HG03442 (cell line): ENCODE results near the gene UCP2.
A peak's percentile ranks its signal among the peaks of the same experiment; 100 is the strongest.

ENCODE experiments used
- ATAC-seq: cut with Tn5 transposase; IDR thresholded peaks from one replicate; pipeline ENCODE4 v1.9.1; 2021; ENCODE audit warnings: mild to moderate bottlenecking, moderate library complexity; ENCODE audit not compliant: unreplicated experiment

UCP2 gene

GRCh38 chr11:73982595-73982989, at the start of gene UCP2:
UCP2 (minus strand) TSS chr11:73982843; CDS start chr11:73978378, 4,465 bp downstream.
- ATAC-seq: peak; percentile 40

- ATAC-seq: no peak
These were observed 48.4 kb upstream of the UCP2 start for GRCh38 chr11:74030723-74031676.

GRCh38 chr11:74025467-74026166, 43.0 kb upstream of the UCP2 start:
- no peak for ATAC-seq

- ATAC-seq: no peak
These were observed 41.8 kb upstream of the UCP2 start for GRCh38 chr11:74024261-74025029.

GRCh38 chr11:74023276-74023675, 40.6 kb upstream of the UCP2 start:
- no peak for ATAC-seq

- ATAC-seq: no peak
These were observed 39.9 kb upstream of the UCP2 start for GRCh38 chr11:74022546-74022945.

GRCh38 chr11:74021998-74022397, 39.4 kb upstream of the UCP2 start:
- ATAC-seq: no peak

- peak; percentile 55 for ATAC-seq
These were observed 37.9 kb upstream of the UCP2 start for GRCh38 chr11:74020539-74020938.

GRCh38 chr11:74019860-74020259, 37.2 kb upstream of the UCP2 start:
- ATAC-seq: no peak

GRCh38 chr11:74019104-74019738, 36.6 kb upstream of the UCP2 start:
- ATAC-seq: no peak

GRCh38 chr11:74018331-74019005, 35.8 kb upstream of the UCP2 start:
- no peak for ATAC-seq

- no peak for ATAC-seq
These were observed 35.0 kb upstream of the UCP2 start for GRCh38 chr11:74017631-74018030.

- no peak for ATAC-seq
These were observed 33.5 kb upstream of the UCP2 start for GRCh38 chr11:74015919-74016684.

- ATAC-seq: no peak
These were observed 32.2 kb upstream of the UCP2 start for GRCh38 chr11:74014880-74015279.

GRCh38 chr11:74013141-74013540, 30.5 kb upstream of the UCP2 start:
- no peak for ATAC-seq

- no peak for ATAC-seq
These were observed 29.6 kb upstream of the UCP2 start for GRCh38 chr11:74012074-74012809.

GRCh38 chr11:74011360-74012073, 28.9 kb upstream of the UCP2 start:
- peak; percentile 75 for ATAC-seq
